Measurements from ENCODE around the gene HSPG2.
"Not testable (repeated sequence)": the region's sequence is repeated elsewhere in the genome, so short reads cannot be mapped to it uniquely, and the experiment has no call there.

Gene HSPG2

GRCh38 chr1:21781815-21782348 lies 155.2 kb downstream of the HSPG2 start:
- no peak for DNase-seq

GRCh38 chr1:21779613-21780521 lies 157.2 kb downstream of the HSPG2 start:
- peak; percentile 36 for DNase-seq

GRCh38 chr1:21778405-21778727 lies 158.7 kb downstream of the HSPG2 start:
- DNase-seq = no peak

GRCh38 chr1:21776925-21777324 lies 160.2 kb downstream of the HSPG2 start:
- not testable (repeated sequence) for DNase-seq

GRCh38 chr1:21775985-21776562 lies 161.0 kb downstream of the HSPG2 start:
- no peak for DNase-seq

- no peak for DNase-seq
These were observed 161.6 kb downstream of the HSPG2 start for GRCh38 chr1:21775550-21775914.

- no peak for DNase-seq
These were observed 162.1 kb downstream of the HSPG2 start for GRCh38 chr1:21774835-21775549.

GRCh38 chr1:21773585-21773984 lies 163.5 kb downstream of the HSPG2 start:
- peak; percentile 42 for DNase-seq
